ENCODE results near the gene TAS2R16.

GRCh38 chr7:123003539-123004126, 8.1 kb upstream of the TAS2R16 start:
- TF ChIP-seq CTCF (conservative IDR thresholded peaks at IDR 0.05; ENCODE audit: low read length), result no peak
- TF ChIP-seq EZH2phosphoT487 (IDR thresholded peaks at IDR 0.05; ENCODE audit: borderline replicate concordance, low read depth, low read length), result no peak
